SU-DHL-6 (cell line): ENCODE results near the gene AGAP1.

ENCODE experiments used
- H2AFZ ChIP-seq: fragments of 200-600 bp; sonication (generic); 2 replicates; pipeline ENCODE4 v1.6.1; 2014; ENCODE audit warnings: low read depth, mild to moderate bottlenecking, moderate library complexity, mixed read lengths, antibody characterized with exemption, low read length; ENCODE audit not compliant: severe bottlenecking
- H3F3A ChIP-seq: fragments of 200-600 bp; shearing (Covaris generic); 2 replicates; pipeline ENCODE4 v1.6.0; 2016; ENCODE audit warnings: antibody characterized with exemption, mild to moderate bottlenecking; ENCODE audit not compliant: insufficient read depth
- H3K27ac ChIP-seq: fragments of 200-600 bp; sonication (generic); 2 replicates; pipeline ENCODE4 v1.5.1; 2016; ENCODE audit warnings: low read depth, mild to moderate bottlenecking, low read length, moderate library complexity, mixed read lengths
- H3K27me3 ChIP-seq: fragments of 200-600 bp; sonication (generic), shearing (Covaris generic); 2 replicates; pipeline ENCODE4 v1.6.0; 2014; ENCODE audit warnings: mild to moderate bottlenecking, low read length
- H3K36me3 ChIP-seq: fragments of 200-600 bp; sonication (generic); 2 replicates; pipeline ENCODE4 v1.6.1; 2014; ENCODE audit warnings: mild to moderate bottlenecking, low read length, mixed read lengths
- H3K4me2 ChIP-seq: fragments of 300-600, 200-600 bp; shearing (Covaris generic), sonication (generic); 2 replicates; pipeline ENCODE4 v1.6.0; 2014; ENCODE audit warnings: low read length, low read depth, mild to moderate bottlenecking; ENCODE audit not compliant: poor library complexity, severe bottlenecking
- H3K4me3 ChIP-seq: fragments of 200-600 bp; sonication (generic); 2 replicates; pipeline ENCODE4 v1.5.1; 2014; ENCODE audit warnings: antibody characterized with exemption, low read length, mild to moderate bottlenecking, mixed read lengths; ENCODE audit not compliant: insufficient read depth, poor library complexity, severe bottlenecking
- H3K79me2 ChIP-seq: fragments of 200-600 bp; sonication (generic); 2 replicates; pipeline ENCODE4 v1.6.1; 2014; ENCODE audit warnings: mild to moderate bottlenecking, low read length, moderate library complexity; ENCODE audit not compliant: insufficient read depth
- H3K9ac ChIP-seq: fragments of 200-600 bp; sonication (generic); 2 replicates; pipeline ENCODE4 v1.7.0; 2014; ENCODE audit warnings: mild to moderate bottlenecking, low read length
- H3K9me2 ChIP-seq: fragments of 200-600 bp; sonication (generic); replicated peaks from 2 replicates; pipeline ENCODE4 v1.6.1; 2014; ENCODE audit warnings: low read length; ENCODE audit not compliant: insufficient read depth
- H3K9me3 ChIP-seq: fragments of 200-600 bp; sonication (generic); 2 replicates; pipeline ENCODE4 v1.6.1; 2014; ENCODE audit warnings: low read length, mixed read lengths; ENCODE audit not compliant: insufficient read depth
- H4K20me1 ChIP-seq: fragments of 200-600 bp; sonication (generic); 2 replicates; pipeline ENCODE4 v1.6.1; 2014; ENCODE audit warnings: low read depth, mild to moderate bottlenecking, antibody characterized with exemption, low read length, moderate library complexity, mixed read lengths
- CTCF ChIP-seq: fragments of 200-600 bp; sonication (generic); IDR thresholded peaks from one replicate; pipeline ENCODE4 v1.5.1; 2017; ENCODE audit warnings: antibody characterized with exemption, mild to moderate bottlenecking, low read length, moderate library complexity; ENCODE audit not compliant: insufficient read depth, poor library complexity, severe bottlenecking
- EZH2phosphoT487 ChIP-seq: fragments of 200-600 bp; sonication (generic), shearing (Covaris generic); conservative IDR thresholded peaks from 2 replicates; pipeline ENCODE4 v1.6.1; 2018; ENCODE audit warnings: mild to moderate bottlenecking, antibody characterized with exemption, low read length, moderate library complexity, mixed read lengths

AGAP1 gene

GRCh38 chr2:235582729-235583128, 88.9 kb downstream of the AGAP1 start:
- Histone ChIP-seq H3K79me2 (no peaks in the 10 kb centered on the region), H3K27ac (no peak overlapping the region), H3K4me2 (no peak overlapping the region)

GRCh38 chr2:235583144-235583543, 89.3 kb downstream of the AGAP1 start:
- H2AFZ ChIP-seq, result no peak overlapping the region
- no peaks in the 10 kb centered on the region for H3K9me2 ChIP-seq
- TF ChIP-seq CTCF, result no peak
- no peak for TF ChIP-seq EZH2phosphoT487
- H4K20me1 ChIP-seq, result no peaks in the 10 kb centered on the region
- no peak overlapping the region for H3K4me2 ChIP-seq
- no peaks in the 10 kb centered on the region for H3K27me3 ChIP-seq
- no peaks in the 10 kb centered on the region for H3F3A ChIP-seq
- no peaks in the 10 kb centered on the region for H3K79me2 ChIP-seq
- no peaks in the 10 kb centered on the region for H3K9me3 ChIP-seq
- no peak overlapping the region for H3K27ac ChIP-seq
- no peak overlapping the region for H3K4me3 ChIP-seq
- no peaks in the 10 kb centered on the region for H3K36me3 ChIP-seq
- H3K9ac ChIP-seq, result no peak overlapping the region

More at GRCh38 chr2:235582729-235583128, 88.9 kb downstream of the AGAP1 start:
- no peaks in the 10 kb centered on the region for H4K20me1 ChIP-seq
- no peak overlapping the region for H3K9ac ChIP-seq
- no peaks in the 10 kb centered on the region for H3K9me2 ChIP-seq
- no peak for TF ChIP-seq CTCF
- TF ChIP-seq EZH2phosphoT487, result no peak
- H2AFZ ChIP-seq, result no peak overlapping the region
- no peaks in the 10 kb centered on the region for H3K36me3 ChIP-seq
- no peaks in the 10 kb centered on the region for H3F3A ChIP-seq
- no peak overlapping the region for H3K4me3 ChIP-seq
- no peaks in the 10 kb centered on the region for H3K27me3 ChIP-seq
- H3K9me3 ChIP-seq, result no peaks in the 10 kb centered on the region

GRCh38 chr2:235583925-235584637, 90.2 kb downstream of the AGAP1 start:
- Histone ChIP-seq H3K79me2 (no peaks in the 10 kb centered on the region), H3K4me2 (no peak overlapping the region), H3K9me2 (no peaks in the 10 kb centered on the region), H3K36me3 (no peaks in the 10 kb centered on the region), H3K27ac (no peak overlapping the region), H3K27me3 (no peaks in the 10 kb centered on the region), H3K9ac (no peak overlapping the region), H3K4me3 (no peak overlapping the region), H4K20me1 (no peaks in the 10 kb centered on the region), H2AFZ (no peak overlapping the region), H3F3A (no peaks in the 10 kb centered on the region), H3K9me3 (no peaks in the 10 kb centered on the region)
- TF ChIP-seq EZH2phosphoT487 (no peak), CTCF (no peak)
